Astrocyte of the cerebellum (primary cell): ENCODE results near the gene NRBF2.
"Not testable (repeated sequence)": the region's sequence is repeated elsewhere in the genome, so short reads cannot be mapped to it uniquely, and the experiment has no call there.

ENCODE experiments used
- DNase-seq: peaks from one replicate; pipeline ENCODE4 v3.0.0-alpha.2; 2011; ENCODE audit warnings: low read depth
- H3K4me3 ChIP-seq: 2 replicates; pipeline ENCODE4 v1.5.1; 2011; ENCODE audit warnings: mild to moderate bottlenecking, low read depth, low read length, moderate library complexity
- CTCF ChIP-seq: IDR thresholded peaks from 2 replicates; pipeline ENCODE4 v1.5.1; 2012; ENCODE audit warnings: low read length, low read depth, moderate library complexity, mild to moderate bottlenecking; ENCODE audit errors: missing control alignments
- in situ Hi-C: cut with HindIII; loops from 2 replicates; pipeline ENCODE4 v1.10.0; 2017; ENCODE audit warnings: low sequenced_read_pairs

The NRBF2 gene

GRCh38 chr10:63146503-63146902, 13.4 kb downstream of the NRBF2 start:
- TF ChIP-seq CTCF, result no peak
- H3K4me3 ChIP-seq, result no peak overlapping the region
- in situ Hi-C loops, result no loop called here
- no peak for DNase-seq

DNA sequence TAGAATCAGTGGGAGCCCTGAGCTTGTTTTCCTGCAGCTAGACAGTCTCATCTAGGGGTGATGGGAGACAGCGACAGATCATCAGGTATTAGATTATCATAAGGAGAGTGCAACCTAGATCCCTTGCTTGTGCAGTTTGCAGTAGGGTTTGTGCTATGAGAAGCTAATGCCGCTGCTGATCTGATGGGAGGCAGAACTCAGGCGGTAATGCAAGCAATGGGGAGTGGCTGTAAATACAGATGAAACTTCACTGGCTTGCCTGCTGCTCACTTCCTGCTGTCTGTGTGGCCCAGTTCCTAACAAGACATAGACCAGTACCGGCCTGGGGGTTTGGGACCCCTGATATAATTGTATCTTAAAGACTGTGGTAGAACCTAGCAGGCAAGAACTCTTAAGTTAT, 17.6 kb downstream of the NRBF2 start:
- no peak for TF ChIP-seq CTCF
- in situ Hi-C loops, result no loop called here

DNA sequence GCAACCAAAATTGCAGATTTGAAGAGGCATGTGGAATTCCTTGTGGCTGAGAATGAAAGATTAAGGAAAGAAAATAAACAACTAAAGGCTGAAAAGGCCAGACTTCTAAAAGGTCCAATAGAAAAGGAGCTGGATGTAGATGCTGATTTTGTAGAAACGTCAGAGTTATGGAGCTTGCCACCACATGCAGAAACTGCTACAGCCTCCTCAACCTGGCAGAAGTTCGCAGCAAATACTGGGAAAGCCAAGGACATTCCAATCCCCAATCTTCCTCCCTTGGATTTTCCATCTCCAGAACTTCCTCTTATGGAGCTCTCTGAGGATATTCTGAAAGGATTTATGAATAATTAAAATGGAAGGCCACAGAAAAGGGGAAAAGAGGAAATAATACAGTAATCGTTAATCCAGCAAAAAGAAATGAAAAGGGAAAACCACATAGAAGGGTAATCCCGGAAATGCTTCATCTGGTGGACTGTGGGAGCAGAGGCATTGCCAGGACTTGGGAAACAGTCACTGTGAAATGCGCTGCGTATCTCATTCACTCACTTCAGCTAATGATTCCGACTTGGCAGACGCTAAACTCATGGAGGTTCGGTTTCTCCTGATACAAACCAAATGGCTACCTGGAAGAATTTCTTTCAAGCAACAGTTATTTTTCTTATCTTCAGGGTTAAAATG, 20.9 kb downstream of the NRBF2 start:
- H3K4me3 ChIP-seq, DNase-seq, in situ Hi-C loops: not testable (repeated sequence)

More for the DNA sequence above, 17.6 kb downstream of the NRBF2 start:
- DNase-seq, result no peak
- H3K4me3 ChIP-seq, result no peak overlapping the region

DNA sequence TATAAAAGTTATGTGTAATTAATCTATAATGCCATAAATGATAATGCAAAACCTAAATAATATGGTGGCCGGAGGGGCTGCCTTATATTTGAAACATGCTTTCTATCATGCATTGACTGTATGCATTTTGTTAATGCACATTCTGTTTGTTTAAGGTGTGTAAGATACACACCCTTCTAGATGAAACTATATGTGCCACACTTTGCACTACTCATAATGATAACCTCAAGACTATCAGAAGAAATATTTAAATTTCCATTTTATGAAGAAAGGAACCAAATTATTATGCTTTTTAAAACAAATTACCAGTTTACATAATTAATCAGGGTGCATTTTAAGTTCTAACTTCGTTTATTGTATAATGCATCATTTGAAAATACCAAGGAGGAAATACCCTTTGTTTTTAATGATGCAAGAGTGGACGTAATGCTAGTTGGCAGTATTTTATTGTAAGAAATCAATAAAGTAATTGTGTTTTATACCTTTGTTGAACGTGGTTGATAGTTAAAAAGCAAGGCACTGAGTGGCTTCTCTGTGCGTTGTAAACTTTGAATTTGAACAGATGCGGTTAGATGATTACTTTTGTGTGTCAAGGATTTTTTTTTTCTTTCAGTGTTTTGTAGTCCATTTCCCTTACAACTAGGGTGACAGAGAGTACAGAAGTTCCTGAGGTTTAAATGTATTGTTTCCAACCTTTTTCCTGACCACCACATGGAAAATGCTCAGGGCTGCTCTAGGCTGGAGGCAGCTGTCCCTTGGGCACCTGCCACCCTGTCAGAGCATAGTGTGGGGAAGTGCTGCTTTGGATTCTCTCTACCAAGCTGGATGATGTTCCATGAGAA, 21.6 kb downstream of the NRBF2 start:
- no peak overlapping the region for H3K4me3 ChIP-seq
- TF ChIP-seq CTCF, result no peak
- in situ Hi-C loops, result loop anchor here (5.0 kb wide), 1 partner anchor 887 kb away; the partner anchor contains the start of gene RTKN2
- DNase-seq, result no peak

- DNase-seq, result no peak
- no peak for TF ChIP-seq CTCF
- in situ Hi-C loops, result loop anchor here (5.0 kb wide), 1 partner anchor 888 kb away; the partner anchor contains the start of gene RTKN2
- no peak overlapping the region for H3K4me3 ChIP-seq
Observed at GRCh38 chr10:63155388-63156020, 22.4 kb downstream of the NRBF2 start.

- no peak for DNase-seq
- in situ Hi-C loops, result loop anchor here (5.0 kb wide), 1 partner anchor 889 kb away; the partner anchor contains the start of gene RTKN2
- TF ChIP-seq CTCF, result no peak
Observed at GRCh38 chr10:63156236-63156635, 23.1 kb downstream of the NRBF2 start.

More at GRCh38 chr10:63156236-63156635, 23.1 kb downstream of the NRBF2 start:
- no peak overlapping the region for H3K4me3 ChIP-seq
